GM18505 (cell line): ENCODE data around the gene FCER2.

Experiments used
- ATAC-seq: cut with Tn5 transposase; IDR thresholded peaks from one replicate; pipeline ENCODE4 v1.9.1; 2021; ENCODE audit not compliant: unreplicated experiment
- POLR2A ChIP-seq: IDR thresholded peaks from 4 replicates; pipeline ENCODE4 v1.6.1; 2011; ENCODE audit warnings: borderline replicate concordance; ENCODE audit not compliant: insufficient read depth, insufficient read length; ENCODE audit errors: extremely low read depth

The FCER2 gene

DNA sequence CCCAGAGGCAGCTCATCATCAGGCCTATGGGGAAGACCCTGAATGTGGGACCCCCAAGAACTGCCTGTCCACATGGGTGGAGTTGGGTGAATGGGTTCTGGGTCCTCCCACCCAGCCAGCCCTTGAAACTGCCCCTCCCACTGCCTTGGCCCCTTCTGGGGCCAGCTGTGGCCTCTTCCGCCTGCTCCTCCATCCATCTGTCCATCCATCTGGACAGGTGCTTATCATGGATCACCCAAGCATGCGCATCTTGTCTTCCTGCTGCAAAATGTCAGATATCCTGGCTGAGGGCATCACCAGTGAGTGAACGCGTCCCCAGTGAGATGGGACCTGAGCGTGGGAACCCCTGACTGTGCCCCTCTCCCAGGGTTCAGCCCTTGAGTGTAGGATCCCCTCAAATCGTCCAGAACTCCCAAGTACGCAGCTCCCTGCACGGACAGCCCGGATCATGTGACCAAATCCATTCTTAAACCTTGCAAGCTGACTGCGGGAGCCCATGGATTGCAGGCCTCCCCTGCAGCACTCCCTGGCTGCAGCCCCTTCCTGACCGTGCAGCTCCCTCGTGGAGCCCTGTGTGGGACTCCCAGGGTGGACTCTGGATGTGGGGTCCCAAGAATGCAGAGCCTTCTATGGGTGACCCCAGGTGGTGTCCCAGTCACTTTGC, 63.0 kb downstream of the FCER2 start:
- TF ChIP-seq POLR2A, result no peak
- no peak for ATAC-seq
